ENCODE results near the gene BCL11A.

DNA sequence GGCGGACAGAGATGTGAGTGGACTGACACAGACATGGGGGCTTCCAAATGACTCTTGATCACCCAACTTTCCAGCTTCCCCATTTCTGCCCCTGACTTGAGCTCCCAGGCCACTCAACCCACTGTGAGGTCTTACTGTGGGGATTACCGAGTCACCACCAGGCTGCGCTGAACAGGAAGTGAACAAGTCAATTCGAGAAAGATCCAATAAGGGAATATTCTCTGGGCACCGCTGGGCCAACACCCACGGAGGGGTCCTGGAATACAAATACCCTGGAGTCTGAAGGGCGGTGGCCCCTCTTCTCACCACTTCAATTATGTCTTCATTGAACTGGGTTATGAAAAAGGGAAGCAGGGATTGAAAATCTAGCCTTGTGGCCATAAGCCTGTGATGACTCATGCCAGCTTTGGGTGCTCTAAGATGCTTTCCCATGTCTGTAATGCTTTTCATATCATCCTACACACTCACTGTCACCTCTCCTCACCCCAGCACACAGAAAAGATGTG lies 37.7 kb downstream of the BCL11A start:
- TF ChIP-seq, protein P1, sequence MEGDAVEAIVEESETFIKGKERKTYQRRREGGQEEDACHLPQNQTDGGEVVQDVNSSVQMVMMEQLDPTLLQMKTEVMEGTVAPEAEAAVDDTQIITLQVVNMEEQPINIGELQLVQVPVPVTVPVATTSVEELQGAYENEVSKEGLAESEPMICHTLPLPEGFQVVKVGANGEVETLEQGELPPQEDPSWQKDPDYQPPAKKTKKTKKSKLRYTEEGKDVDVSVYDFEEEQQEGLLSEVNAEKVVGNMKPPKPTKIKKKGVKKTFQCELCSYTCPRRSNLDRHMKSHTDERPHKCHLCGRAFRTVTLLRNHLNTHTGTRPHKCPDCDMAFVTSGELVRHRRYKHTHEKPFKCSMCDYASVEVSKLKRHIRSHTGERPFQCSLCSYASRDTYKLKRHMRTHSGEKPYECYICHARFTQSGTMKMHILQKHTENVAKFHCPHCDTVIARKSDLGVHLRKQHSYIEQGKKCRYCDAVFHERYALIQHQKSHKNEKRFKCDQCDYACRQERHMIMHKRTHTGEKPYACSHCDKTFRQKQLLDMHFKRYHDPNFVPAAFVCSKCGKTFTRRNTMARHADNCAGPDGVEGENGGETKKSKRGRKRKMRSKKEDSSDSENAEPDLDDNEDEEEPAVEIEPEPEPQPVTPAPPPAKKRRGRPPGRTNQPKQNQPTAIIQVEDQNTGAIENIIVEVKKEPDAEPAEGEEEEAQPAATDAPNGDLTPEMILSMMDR (IDR thresholded peaks at IDR 0.05), result peak in 1 of 6 experiments; percentile 13
- TF ChIP-seq POLR2A (IDR thresholded peaks at IDR 0.05), result no peak

Measured in upper lobe of left lung (tissue), 4 donors.